Neural crest cell (in vitro differentiated cells): Measurements from ENCODE around the gene EIPR1. TPM values are rescaled to one million over a fixed set of nuclear protein-coding genes. Genes with fewer than 3 reads are reported as not detected.

Experiments used
- DNase-seq: peaks from one replicate; pipeline ENCODE4 v3.0.0; 2021; ENCODE audit warnings: low read depth, mixed read lengths, low spot score
- H3K27ac Mint-ChIP-seq: one replicate; pipeline ENCODE4 v1.8.0; 2021; ENCODE audit warnings: mild to moderate bottlenecking, mixed read lengths; ENCODE audit not compliant: unreplicated experiment
- H3K27me3 Mint-ChIP-seq: 2 replicates; pipeline ENCODE4 v1.8.0; 2021; ENCODE audit warnings: low read depth, mild to moderate bottlenecking, mixed read lengths
- H3K36me3 Mint-ChIP-seq: 2 replicates; pipeline ENCODE4 v1.8.0; 2021; ENCODE audit warnings: low read depth, mild to moderate bottlenecking, mixed read lengths
- H3K4me1 Mint-ChIP-seq: 2 replicates; pipeline ENCODE4 v1.8.0; 2021; ENCODE audit warnings: mixed read lengths
- H3K4me3 Mint-ChIP-seq: one replicate; pipeline ENCODE4 v1.8.0; 2021; ENCODE audit warnings: mild to moderate bottlenecking, mixed read lengths
- H3K9me3 Mint-ChIP-seq: 2 replicates; pipeline ENCODE4 v1.8.0; 2021; ENCODE audit warnings: mixed read lengths
- CTCF ChIP-seq: fragments of 200-600 bp; sonication (generic); conservative IDR thresholded peaks from 2 replicates; pipeline ENCODE4 v1.5.0; 2021; ENCODE audit warnings: antibody characterized with exemption, mild to moderate bottlenecking
- total RNA-seq: library from RNA; stranded (reverse); gene quantifications from 2 replicates; pipeline ENCODE4 v1.2.1, GENCODE V29; 2021

The EIPR1 gene
- total RNA-seq, 1 donor from 2014 or later: 33.0 TPM

- Mint-ChIP-seq H3K9me3 (peaks cover 18% of the 10 kb centered on the region), H3K4me1 (no peaks in the 10 kb centered on the region), H3K27me3 (no peaks in the 10 kb centered on the region), H3K36me3 (peaks cover 37% of the 10 kb centered on the region), H3K27ac (no peak overlapping the region), H3K4me3 (no peak overlapping the region)
- DNase-seq: no peak
- no peak for TF ChIP-seq CTCF
Observed at GRCh38 chr2:3272761-3273160, 104.9 kb downstream of the EIPR1 start.

GRCh38 chr2:3270095-3270478 is 107.5 kb downstream of the EIPR1 start:
- Mint-ChIP-seq H3K36me3 (peaks cover 35% of the 10 kb centered on the region), H3K4me3 (no peak overlapping the region), H3K4me1 (peaks cover 17% of the 10 kb centered on the region), H3K9me3 (peaks cover 14% of the 10 kb centered on the region), H3K27ac (no peak overlapping the region), H3K27me3 (no peaks in the 10 kb centered on the region)
- DNase-seq: no peak
- TF ChIP-seq CTCF: no peak

GRCh38 chr2:3269425-3270094 is 108.1 kb downstream of the EIPR1 start:
- Mint-ChIP-seq H3K4me3 (no peak overlapping the region), H3K27ac (no peak overlapping the region), H3K9me3 (peaks cover 9% of the 10 kb centered on the region), H3K27me3 (no peaks in the 10 kb centered on the region), H3K36me3 (peaks cover 31% of the 10 kb centered on the region), H3K4me1 (peaks cover 20% of the 10 kb centered on the region)
- no peak for TF ChIP-seq CTCF
- no peak for DNase-seq

GRCh38 chr2:3268705-3269029 is 109.0 kb downstream of the EIPR1 start:
- Mint-ChIP-seq H3K4me3 (no peak overlapping the region), H3K4me1 (peaks cover 29% of the 10 kb centered on the region), H3K27me3 (no peaks in the 10 kb centered on the region), H3K27ac (no peak overlapping the region), H3K9me3 (peaks cover 3% of the 10 kb centered on the region), H3K36me3 (peaks cover 28% of the 10 kb centered on the region)
- no peak for DNase-seq
- TF ChIP-seq CTCF: no peak

- no peak for DNase-seq
- no peak for TF ChIP-seq CTCF
- Mint-ChIP-seq H3K4me1 (peaks cover 29% of the 10 kb centered on the region), H3K27me3 (no peaks in the 10 kb centered on the region), H3K36me3 (peaks cover 22% of the 10 kb centered on the region), H3K27ac (no peak overlapping the region), H3K4me3 (no peak overlapping the region), H3K9me3 (no peaks in the 10 kb centered on the region)
Observed at GRCh38 chr2:3267869-3268704, 109.5 kb downstream of the EIPR1 start.
